Endothelial cell of umbilical vein (primary cell): ENCODE data around the gene GRIN3B. TPM values are rescaled to one million over a fixed set of nuclear protein-coding genes. Genes with fewer than 3 reads are reported as not detected.
A peak's percentile ranks its signal among the peaks of the same experiment; 100 is the strongest.

Source experiments
- BruUV-seq: library from RNA; stranded (reverse); fragments of 400-500 nt; replicated peaks from 2 replicates; lab custom pipeline; 2021; lab: Mats Ljungman, UMichigan
- CTCF ChIA-PET: fragments of 300-600, 350-600 bp; sonication (Branson Sonifier 250); formaldehyde crosslinking; loops from one replicate; lab custom pipeline; 2021; ENCODE audit warnings: antibody characterized with exemption, inconsistent platforms; lab: Charles Lee
- POLR2A ChIA-PET: fragments of 300-600, 350-600 bp; sonication (Branson Sonifier 250); formaldehyde crosslinking; loops from one replicate; lab custom pipeline; 2021; ENCODE audit warnings: antibody characterized with exemption, inconsistent platforms; lab: Charles Lee
- DNase-seq: peaks from one replicate; pipeline ENCODE4 v3.0.0-alpha.2; 2011; ENCODE audit warnings: low read depth, low spot score
- FAIRE-seq: peaks from 2 replicates; lab custom pipeline; 2011; peaks lifted over from hg19 to GRCh38; lab: Jason Lieb, UNC
- H2AFZ ChIP-seq: 2 replicates; pipeline ENCODE4 v1.6.0; 2012; ENCODE audit warnings: low read depth, low read length, control low read depth, inconsistent platforms
- H3K27ac ChIP-seq: 2 replicates; pipeline ENCODE4 v1.5.1; 2011; ENCODE audit warnings: low read depth, mild to moderate bottlenecking, control low read depth, low read length, moderate library complexity; ENCODE audit not compliant: insufficient read depth
- H3K27me3 ChIP-seq, 2 experiments: 2 replicates each; pipeline versions ENCODE4 v1.6.0 to v1.6.1; 2011; ENCODE audit warnings: low read length in 2 of 2, mixed read lengths in 1 of 2; ENCODE audit not compliant: control insufficient read depth in 2 of 2, insufficient read depth in 2 of 2
- H3K36me3 ChIP-seq, 2 experiments: 2 replicates in 1 of 2; 3 replicates in 1 of 2; pipeline ENCODE4 v1.5.1; 2011; ENCODE audit warnings: low read length in 2 of 2, mild to moderate bottlenecking in 1 of 2, moderate library complexity in 1 of 2; ENCODE audit not compliant: control insufficient read depth in 2 of 2, insufficient read depth in 2 of 2; ENCODE audit errors: extremely low read depth in 1 of 2
- H3K4me1 ChIP-seq: 3 replicates; pipeline ENCODE4 v1.5.1; 2011; ENCODE audit warnings: mild to moderate bottlenecking, low read length; ENCODE audit not compliant: control insufficient read depth, insufficient read depth; ENCODE audit errors: extremely low read depth
- H3K4me2 ChIP-seq: 2 replicates; pipeline ENCODE4 v1.6.1; 2011; ENCODE audit warnings: low read length, control low read depth, mixed read lengths; ENCODE audit not compliant: insufficient read depth
- H3K4me3 ChIP-seq, 3 experiments: fragments of 200-600 bp in 1 of 3; sonication (generic), shearing (Covaris generic) in 1 of 3; replicated peaks in 1 of 3; 2 replicates each; pipeline ENCODE4 v1.5.1; 2011 to 2016; ENCODE audit warnings: control low read depth in 3 of 3, low read length in 3 of 3, mild to moderate bottlenecking in 2 of 3, inconsistent platforms in 1 of 3, low read depth in 1 of 3, moderate library complexity in 1 of 3; ENCODE audit not compliant: insufficient read depth in 1 of 3
- H3K79me2 ChIP-seq: 2 replicates; pipeline ENCODE4 v1.6.0; 2012; ENCODE audit warnings: low read length, inconsistent platforms; ENCODE audit not compliant: control insufficient read depth, insufficient read depth
- H3K9ac ChIP-seq: replicated peaks from 2 replicates; pipeline ENCODE3; 2011; ENCODE audit warnings: low read length, control low read depth; ENCODE audit not compliant: insufficient read depth; ENCODE audit errors: extremely low read depth
- H3K9me1 ChIP-seq: replicated peaks from 3 replicates; pipeline ENCODE4 v1.6.0; 2011; ENCODE audit warnings: mild to moderate bottlenecking, low read length; ENCODE audit not compliant: control insufficient read depth, insufficient read depth; ENCODE audit errors: extremely low read depth
- H3K9me3 ChIP-seq: replicated peaks from 2 replicates; pipeline ENCODE4 v1.5.1; 2012; ENCODE audit warnings: low read length, inconsistent platforms; ENCODE audit not compliant: control insufficient read depth, insufficient read depth
- H4K20me1 ChIP-seq: replicated peaks from 2 replicates; pipeline ENCODE3; 2011; ENCODE audit warnings: mild to moderate bottlenecking, low read length; ENCODE audit not compliant: control insufficient read depth, insufficient read depth; ENCODE audit errors: extremely low read depth
- EZH2 ChIP-seq: IDR thresholded peaks from 2 replicates; pipeline ENCODE4 v1.6.1; 2012; ENCODE audit warnings: borderline replicate concordance, low read depth, mild to moderate bottlenecking, moderate library complexity, low read length, inconsistent platforms; ENCODE audit not compliant: severe bottlenecking
- FOS ChIP-seq: IDR thresholded peaks from 2 replicates; pipeline ENCODE4 v1.6.1; 2011; ENCODE audit warnings: mild to moderate bottlenecking, low read length, moderate library complexity, borderline replicate concordance; ENCODE audit not compliant: insufficient read depth
- MYC ChIP-seq: IDR thresholded peaks from one replicate; pipeline ENCODE4 v1.6.1; 2011; ENCODE audit warnings: mild to moderate bottlenecking, low read depth, low read length
- dilution Hi-C: fragments of 300-500 bp; cut with MboI; formaldehyde crosslinking; loops from one replicate; pipeline ENCODE4 v1.15.0; 2019; ENCODE audit warnings: low sequenced_read_pairs; ENCODE audit not compliant: extremely low pct_ligation_motif_present
- intact Hi-C: fragments of 100-400 bp; cut with micrococcal nuclease; formaldehyde crosslinking; loops from one replicate; pipeline ENCODE4 v1.10.0; 2022
- polyA plus RNA-seq, 4 experiments: library from polyadenylated mRNA; depleted of rRNA in 3 of 4; stranded (reverse) in 3 of 4; unstranded in 1 of 4; fragments of >200 nt; gene quantifications; 2 replicates each; pipeline versions ENCODE4 v1.2.1 to v1.2.3, GENCODE V29; 2011 to 2012; ENCODE audit warnings: missing spikeins in 1 of 4
- total RNA-seq: library from RNA; stranded (reverse); gene quantifications from 2 replicates; pipeline ENCODE4 v1.2.3, GENCODE V29; 2021
- TF ChIP-seq, protein P1 (sequence below), 2 donors: IDR thresholded peaks; 1 replicate in 1 of 2; 2 replicates in 1 of 2; pipeline ENCODE4 v1.5.1; 2011; ENCODE audit warnings: low read length in 2 of 2, mild to moderate bottlenecking in 2 of 2, moderate library complexity in 2 of 2, control low read depth in 1 of 2, inconsistent platforms in 1 of 2, low read depth in 1 of 2; ENCODE audit not compliant: insufficient read depth in 1 of 2; ENCODE audit errors: extremely low read depth in 1 of 2

Gene GRIN3B
- total and polyA plus RNA-seq, 2 donors (not counting 3 experiments of a cell fraction or from before 2014, with no cell fraction given): 0.43 to 0.82 TPM

DNA sequence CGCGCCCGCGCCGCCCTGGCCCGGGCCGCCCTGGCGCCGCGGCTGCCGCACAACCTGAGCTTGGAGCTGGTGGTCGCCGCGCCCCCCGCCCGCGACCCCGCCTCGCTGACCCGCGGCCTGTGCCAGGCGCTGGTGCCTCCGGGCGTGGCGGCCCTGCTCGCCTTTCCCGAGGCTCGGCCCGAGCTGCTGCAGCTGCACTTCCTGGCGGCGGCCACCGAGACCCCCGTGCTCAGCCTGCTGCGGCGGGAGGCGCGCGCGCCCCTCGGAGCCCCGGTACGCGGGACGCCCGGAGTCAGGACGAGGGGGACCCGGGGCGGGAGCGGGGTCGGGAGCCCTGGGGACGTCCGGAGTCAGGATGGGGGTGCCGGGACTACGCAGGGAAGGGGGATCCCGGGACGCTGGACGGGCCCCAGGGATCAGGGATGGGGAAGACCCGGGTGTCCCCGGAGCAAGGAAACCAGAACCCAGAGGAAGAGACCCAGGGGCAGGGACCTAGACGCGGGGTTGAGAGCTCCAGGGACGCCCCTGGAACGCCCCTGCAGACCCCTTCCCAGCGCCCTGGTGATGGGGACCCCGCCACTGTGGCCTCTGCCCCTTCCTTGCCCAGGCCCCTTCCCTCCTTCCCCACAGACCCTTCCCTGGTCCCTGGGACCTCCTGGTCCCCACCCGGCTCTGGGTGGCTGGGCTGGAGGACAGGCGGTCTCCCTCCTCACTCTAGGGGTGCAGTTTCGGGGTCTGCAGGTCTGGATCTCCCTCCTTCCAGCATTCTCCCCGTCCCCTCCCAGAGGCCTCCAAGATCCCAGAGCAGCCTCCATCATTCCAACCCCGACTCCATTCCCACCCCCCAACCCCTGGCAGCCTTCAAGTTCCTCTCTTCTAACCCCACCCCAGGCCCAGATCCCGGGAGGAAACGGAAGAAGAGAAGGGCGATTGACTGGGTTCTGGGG lies 645 bp downstream of the GRIN3B start:
- no peak overlapping the region for H3K27ac ChIP-seq
- BruUV-seq: no TSS peak
- no peak overlapping the region for H3K9ac ChIP-seq
- H3K36me3 ChIP-seq: no peaks in the 10 kb centered on the region
- intact Hi-C loops (loop anchor here (1.0 to 2.0 kb wide), 2 partner anchors 20 to 80 kb away; partner anchors contain the start of genes RNU6-2 and TMEM259), dilution Hi-C loops (no loop called here)
- peaks cover 20 to 26% of the 10 kb centered on the region in 2 experiments for H3K27me3 ChIP-seq
- ChIA-PET CTCF (interaction anchor here (0.6 to 1.4 kb wide), 5 partner anchors 21 to 152 kb away, joined by 3 to 5 read pairs (median 3); partner anchors contain the start of gene RNU6-2), POLR2A (interaction anchor here (0.7 kb wide), 1 partner anchor 21 kb away, joined by 3 read pairs; the partner anchor contains the start of gene RNU6-2)
- H3K9me3 ChIP-seq: no peaks in the 10 kb centered on the region
- no peak overlapping the region for H3K4me3 ChIP-seq
- no peaks in the 10 kb centered on the region for H3K9me1 ChIP-seq
- no peaks in the 10 kb centered on the region for H3K4me1 ChIP-seq
- H4K20me1 ChIP-seq: no peaks in the 10 kb centered on the region
- no peak for DNase-seq
- no peak overlapping the region for H2AFZ ChIP-seq
- TF ChIP-seq MYC: no peak
- TF ChIP-seq, protein P1, sequence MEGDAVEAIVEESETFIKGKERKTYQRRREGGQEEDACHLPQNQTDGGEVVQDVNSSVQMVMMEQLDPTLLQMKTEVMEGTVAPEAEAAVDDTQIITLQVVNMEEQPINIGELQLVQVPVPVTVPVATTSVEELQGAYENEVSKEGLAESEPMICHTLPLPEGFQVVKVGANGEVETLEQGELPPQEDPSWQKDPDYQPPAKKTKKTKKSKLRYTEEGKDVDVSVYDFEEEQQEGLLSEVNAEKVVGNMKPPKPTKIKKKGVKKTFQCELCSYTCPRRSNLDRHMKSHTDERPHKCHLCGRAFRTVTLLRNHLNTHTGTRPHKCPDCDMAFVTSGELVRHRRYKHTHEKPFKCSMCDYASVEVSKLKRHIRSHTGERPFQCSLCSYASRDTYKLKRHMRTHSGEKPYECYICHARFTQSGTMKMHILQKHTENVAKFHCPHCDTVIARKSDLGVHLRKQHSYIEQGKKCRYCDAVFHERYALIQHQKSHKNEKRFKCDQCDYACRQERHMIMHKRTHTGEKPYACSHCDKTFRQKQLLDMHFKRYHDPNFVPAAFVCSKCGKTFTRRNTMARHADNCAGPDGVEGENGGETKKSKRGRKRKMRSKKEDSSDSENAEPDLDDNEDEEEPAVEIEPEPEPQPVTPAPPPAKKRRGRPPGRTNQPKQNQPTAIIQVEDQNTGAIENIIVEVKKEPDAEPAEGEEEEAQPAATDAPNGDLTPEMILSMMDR (IDR thresholded peaks at IDR 0.05; ENCODE audit: extremely low read depth in 1 of 2, insufficient read depth in 1 of 2, low read depth in 1 of 2, low read length in 2 of 2): no peak
- TF ChIP-seq EZH2: peak; percentile 55
- no peak for TF ChIP-seq FOS
- FAIRE-seq: no peak
- no peaks in the 10 kb centered on the region for H3K79me2 ChIP-seq
- H3K4me2 ChIP-seq: no peak overlapping the region
